ENCODE results near the gene RPL10.

The RPL10 gene

DNA sequence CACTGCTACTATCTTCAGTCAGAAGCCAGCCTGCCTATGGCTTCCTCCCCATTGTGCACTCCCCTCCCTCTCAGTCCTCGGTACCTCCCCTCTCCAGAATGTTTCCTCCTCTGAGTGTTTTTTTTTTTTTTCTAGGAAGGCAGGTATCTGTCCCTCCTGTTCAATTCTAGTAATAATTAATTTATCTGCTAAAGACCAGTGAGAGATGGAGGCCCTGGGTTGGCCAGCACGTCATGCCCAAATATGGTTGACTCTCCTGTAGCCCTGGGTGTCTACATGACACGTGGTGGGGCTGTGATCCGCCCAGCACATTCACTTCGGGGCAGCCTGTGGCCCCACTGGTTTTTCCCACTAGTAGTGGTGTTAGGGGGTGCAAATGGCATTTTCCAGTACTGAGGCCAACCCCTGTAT is 25.6 kb upstream of the RPL10 start:
- H3K9me3 ChIP-seq (ENCODE audit: low read length): no peaks in the 10 kb centered on the region
- H3K9ac ChIP-seq (ENCODE audit: low read length): peak overlapping the region; percentile 96
- H3K27me3 ChIP-seq (ENCODE audit: control insufficient read depth in 1 of 2, insufficient read depth in 2 of 2, low read length in 2 of 2): peaks cover 0 to 4% of the 10 kb centered on the region in 2 donors
- H3K4me3 ChIP-seq (ENCODE audit: low read depth in 1 of 2, low read length in 2 of 2): peak overlapping the region; percentile 83
- H3K4me1 ChIP-seq (ENCODE audit: insufficient read depth, low read length): peaks cover 14% of the 10 kb centered on the region
- H3K36me3 ChIP-seq (ENCODE audit: insufficient read depth, low read length): peaks cover 12% of the 10 kb centered on the region
- H3K27ac ChIP-seq (ENCODE audit: low read depth, low read length): peak overlapping the region; percentile 89

DNA sequence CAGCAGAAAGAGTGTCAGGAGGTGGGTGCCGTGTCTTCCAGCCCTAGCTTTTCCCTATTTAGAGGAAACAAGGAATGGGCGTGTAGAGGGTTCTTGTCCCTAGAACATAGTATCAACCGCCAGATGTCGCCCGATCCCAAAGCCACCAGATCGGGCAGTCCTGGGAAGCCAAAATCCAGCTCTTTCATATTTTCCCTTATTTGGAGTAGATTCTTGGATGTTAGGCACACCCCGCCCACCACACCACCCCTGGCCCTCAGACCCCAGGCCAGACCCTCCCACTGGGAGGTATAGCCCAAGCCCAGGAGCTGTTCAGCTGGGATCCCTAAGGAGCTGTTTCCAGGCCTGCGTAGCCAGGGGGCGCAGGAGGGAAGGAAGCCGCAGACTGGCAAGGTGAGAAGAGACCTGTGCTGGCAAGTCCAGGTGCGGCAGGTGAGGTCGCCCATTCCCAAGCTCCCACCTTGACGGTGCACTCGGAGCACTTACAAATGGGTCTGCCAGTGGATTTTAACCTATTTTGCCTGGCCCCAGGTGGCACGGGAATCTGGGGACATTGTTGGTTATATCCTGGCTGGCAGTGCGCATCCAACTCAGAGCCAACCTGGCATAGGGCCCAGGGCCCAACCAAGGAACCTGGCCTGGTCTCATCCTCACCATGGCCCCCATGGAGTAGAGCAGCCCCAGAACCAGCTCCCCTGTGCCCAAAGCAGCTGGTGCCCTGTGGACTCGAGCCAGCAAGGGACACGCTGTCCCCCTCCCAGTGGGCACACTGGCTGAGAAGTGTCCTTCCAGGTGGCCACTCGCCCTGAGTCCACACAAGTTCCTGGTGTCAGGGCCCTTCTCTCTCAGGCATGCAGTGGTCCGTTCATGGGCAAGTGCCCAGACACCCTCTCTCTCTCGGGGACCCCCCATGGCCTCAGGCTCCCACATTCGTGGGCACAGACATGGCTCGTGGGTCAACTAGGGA is 24.6 kb upstream of the RPL10 start:
- Histone ChIP-seq H3K4me1 (ENCODE audit: insufficient read depth, low read length) (peaks cover 5% of the 10 kb centered on the region), H3K9ac (ENCODE audit: low read length) (peak overlapping the region; percentile 96), H3K9me3 (ENCODE audit: low read length) (no peaks in the 10 kb centered on the region), H3K36me3 (ENCODE audit: insufficient read depth, low read length) (peaks cover 5% of the 10 kb centered on the region), H3K27me3 (ENCODE audit: control insufficient read depth in 1 of 2, insufficient read depth in 2 of 2, low read length in 2 of 2) (peaks cover 0 to 4% of the 10 kb centered on the region in 2 donors), H3K27ac (ENCODE audit: low read depth, low read length) (peak overlapping the region; percentile 89), H3K4me3 (ENCODE audit: low read depth in 1 of 2, low read length in 2 of 2) (peak overlapping the region; percentile 83)

DNA sequence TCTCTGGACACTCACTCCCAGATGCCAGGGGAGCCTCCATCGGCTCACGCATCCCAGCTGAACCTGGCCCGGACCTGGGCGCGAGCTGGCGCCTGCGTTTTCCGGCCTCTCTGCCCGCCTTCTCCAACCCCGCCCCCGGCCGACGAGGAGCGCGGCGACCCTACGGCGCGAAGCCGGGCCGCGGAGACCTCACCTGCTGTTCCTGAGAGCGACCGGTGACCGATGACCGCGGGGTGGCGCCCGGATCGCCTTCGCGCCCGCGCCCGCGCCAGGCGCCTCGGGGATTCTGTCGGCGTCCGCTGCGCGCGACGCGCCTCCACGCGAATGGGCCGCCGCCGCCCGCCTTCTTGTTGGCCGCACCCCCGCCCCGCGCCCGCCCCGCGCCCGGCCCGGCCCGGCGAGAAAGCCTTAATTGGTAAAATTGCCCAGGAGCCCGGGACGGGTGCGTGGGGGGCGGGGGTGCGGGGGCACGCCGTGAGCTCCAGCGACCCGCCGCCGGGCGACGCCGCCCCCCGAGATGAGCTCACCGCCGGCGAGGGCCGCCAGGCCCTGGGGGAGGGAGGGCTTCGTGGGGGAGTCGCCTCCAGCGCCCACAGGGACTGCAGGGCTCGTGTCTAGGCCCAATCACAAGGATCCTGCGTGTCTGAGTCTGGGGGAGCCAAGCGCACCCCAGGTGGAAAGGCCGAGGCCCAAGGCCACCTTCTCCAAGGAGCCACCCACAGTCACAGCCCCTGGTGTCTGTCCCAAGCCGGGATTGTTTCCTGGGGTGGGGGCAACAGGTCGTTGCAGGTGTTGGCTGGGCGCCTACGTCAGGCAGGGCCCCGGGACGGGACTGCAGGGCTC is 23.6 kb upstream of the RPL10 start, which contains the start of gene FLNA:
FLNA (minus strand) TSS at position 322 of the 843 bp plus-strand sequence. CDS start 3,389 bp downstream, outside the sequence.
- Histone ChIP-seq H3K9ac (ENCODE audit: low read length) (peak within 1 kb of the TSS; percentile 96), H3K4me1 (ENCODE audit: insufficient read depth, low read length) (peaks cover 5% of the 10 kb centered on the region), H3K36me3 (ENCODE audit: insufficient read depth, low read length) (peaks cover 5% of the 10 kb centered on the region), H3K9me3 (ENCODE audit: low read length) (no peaks in the 10 kb centered on the region), H3K4me3 (ENCODE audit: low read depth in 1 of 2, low read length in 2 of 2) (peak within 1 kb of the TSS; percentile 83), H3K27me3 (ENCODE audit: control insufficient read depth in 1 of 2, insufficient read depth in 2 of 2, low read length in 2 of 2) (peaks cover 0 to 4% of the 10 kb centered on the region in 2 donors), H3K27ac (ENCODE audit: low read depth, low read length) (peak within 1 kb of the TSS; percentile 89)

DNA sequence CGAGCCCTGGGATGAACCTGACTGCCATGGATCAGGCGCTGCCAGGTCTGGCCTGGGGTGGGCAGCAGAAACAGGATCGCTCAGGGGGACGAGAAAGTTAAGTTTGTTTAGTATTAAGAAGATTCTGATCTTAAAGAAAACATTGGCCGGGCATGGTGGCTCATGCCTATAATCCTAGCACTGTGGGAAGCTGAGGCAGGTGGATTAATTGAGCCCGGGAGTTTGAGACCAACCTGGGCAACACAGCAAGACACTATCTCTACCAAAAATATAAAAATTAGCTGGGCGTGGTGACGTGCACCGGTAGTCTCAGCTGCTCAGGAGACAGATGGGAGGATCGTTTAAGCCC is 23.0 kb upstream of the RPL10 start:
- Histone ChIP-seq H3K9me3 (ENCODE audit: low read length) (no peaks in the 10 kb centered on the region), H3K4me3 (ENCODE audit: low read depth in 1 of 2, low read length in 2 of 2) (peak overlapping the region; percentile 35 to 38), H3K4me1 (ENCODE audit: insufficient read depth, low read length) (peaks cover 5% of the 10 kb centered on the region), H3K27ac (ENCODE audit: low read depth, low read length) (peak overlapping the region; percentile 80), H3K27me3 (ENCODE audit: control insufficient read depth in 1 of 2, insufficient read depth in 2 of 2, low read length in 2 of 2) (peaks cover 0 to 4% of the 10 kb centered on the region in 2 donors), H3K9ac (ENCODE audit: low read length) (peak overlapping the region; percentile 58), H3K36me3 (ENCODE audit: insufficient read depth, low read length) (peaks cover 1% of the 10 kb centered on the region)

DNA sequence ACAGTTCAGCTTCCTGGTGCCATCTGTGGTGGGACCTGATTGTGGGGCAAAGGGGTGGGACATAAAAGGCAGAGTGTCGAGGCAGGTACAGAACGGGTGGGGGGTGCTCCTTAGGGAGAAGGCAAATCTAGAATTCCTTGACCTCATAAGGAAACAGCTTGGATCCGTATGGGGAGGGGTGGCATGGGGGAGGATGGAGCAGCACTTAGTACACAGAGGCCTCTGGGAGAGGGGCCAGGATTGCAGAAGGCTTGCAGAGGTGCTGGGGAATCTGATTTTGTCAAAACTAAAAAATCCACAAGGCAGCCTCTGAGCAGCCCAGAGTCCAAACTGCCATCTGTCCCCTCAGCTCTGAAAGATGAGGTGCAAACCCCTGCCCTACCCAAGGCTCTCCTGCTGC is 21.4 kb upstream of the RPL10 start:
- H3K27me3 ChIP-seq (ENCODE audit: control insufficient read depth in 1 of 2, insufficient read depth in 2 of 2, low read length in 2 of 2): peaks cover 0 to 4% of the 10 kb centered on the region in 2 donors
- peak overlapping the region; percentile 39 for H3K9ac ChIP-seq (ENCODE audit: low read length)
- H3K27ac ChIP-seq (ENCODE audit: low read depth, low read length): peak overlapping the region; percentile 73
- no peaks in the 10 kb centered on the region for H3K9me3 ChIP-seq (ENCODE audit: low read length)
- H3K4me3 ChIP-seq (ENCODE audit: low read depth in 1 of 2, low read length in 2 of 2): no peak overlapping the region
- peaks cover 13% of the 10 kb centered on the region for H3K4me1 ChIP-seq (ENCODE audit: insufficient read depth, low read length)
- H3K36me3 ChIP-seq (ENCODE audit: insufficient read depth, low read length): no peaks in the 10 kb centered on the region

DNA sequence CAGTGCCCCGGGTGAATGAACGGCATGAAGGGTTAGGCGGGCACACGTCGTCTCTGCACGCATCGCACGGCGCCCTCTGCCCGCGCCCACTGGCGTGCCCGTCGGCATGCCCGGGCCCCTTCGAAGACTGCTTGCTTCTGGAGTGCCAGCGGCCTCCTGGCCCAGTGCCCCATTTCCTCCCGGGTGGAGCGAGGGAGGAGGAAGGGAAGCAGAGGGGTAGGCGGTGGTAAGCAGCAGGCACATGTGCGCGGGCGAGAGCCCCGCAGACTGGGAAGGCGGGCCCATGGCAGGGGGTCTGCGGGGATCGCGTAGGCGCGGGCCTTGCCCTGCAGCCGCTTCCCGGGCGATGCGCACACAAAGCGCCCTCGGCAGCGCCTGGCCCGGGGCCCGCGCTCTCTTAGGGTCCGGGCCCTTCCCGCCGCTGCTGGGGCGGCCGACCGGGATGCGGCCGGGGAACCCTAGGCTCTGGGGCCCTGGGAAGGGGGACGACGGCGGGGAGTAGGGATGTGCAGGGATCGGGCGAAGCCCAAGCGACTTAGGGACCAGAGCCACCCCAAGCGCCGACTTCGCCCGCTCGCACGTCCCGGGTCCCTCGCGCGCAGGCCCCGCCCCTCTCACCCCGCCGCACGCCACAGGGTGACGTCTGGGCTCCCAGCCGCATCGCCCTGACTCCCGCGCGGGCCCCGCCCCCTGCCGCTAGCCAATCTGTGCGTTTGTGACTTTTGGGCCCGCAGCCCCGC is 19.9 kb upstream of the RPL10 start:
- Histone ChIP-seq H3K36me3 (ENCODE audit: insufficient read depth, low read length) (no peaks in the 10 kb centered on the region), H3K4me1 (ENCODE audit: insufficient read depth, low read length) (peaks cover 13% of the 10 kb centered on the region), H3K27me3 (ENCODE audit: control insufficient read depth in 1 of 2, insufficient read depth in 2 of 2, low read length in 2 of 2) (no peaks in the 10 kb centered on the region), H3K9me3 (ENCODE audit: low read length) (no peaks in the 10 kb centered on the region), H3K27ac (ENCODE audit: low read depth, low read length) (peak overlapping the region; percentile 73), H3K4me3 (ENCODE audit: low read depth in 1 of 2, low read length in 2 of 2) (peak overlapping the region in 1 of 2 donors; percentile 42), H3K9ac (ENCODE audit: low read length) (no peak overlapping the region)

DNA sequence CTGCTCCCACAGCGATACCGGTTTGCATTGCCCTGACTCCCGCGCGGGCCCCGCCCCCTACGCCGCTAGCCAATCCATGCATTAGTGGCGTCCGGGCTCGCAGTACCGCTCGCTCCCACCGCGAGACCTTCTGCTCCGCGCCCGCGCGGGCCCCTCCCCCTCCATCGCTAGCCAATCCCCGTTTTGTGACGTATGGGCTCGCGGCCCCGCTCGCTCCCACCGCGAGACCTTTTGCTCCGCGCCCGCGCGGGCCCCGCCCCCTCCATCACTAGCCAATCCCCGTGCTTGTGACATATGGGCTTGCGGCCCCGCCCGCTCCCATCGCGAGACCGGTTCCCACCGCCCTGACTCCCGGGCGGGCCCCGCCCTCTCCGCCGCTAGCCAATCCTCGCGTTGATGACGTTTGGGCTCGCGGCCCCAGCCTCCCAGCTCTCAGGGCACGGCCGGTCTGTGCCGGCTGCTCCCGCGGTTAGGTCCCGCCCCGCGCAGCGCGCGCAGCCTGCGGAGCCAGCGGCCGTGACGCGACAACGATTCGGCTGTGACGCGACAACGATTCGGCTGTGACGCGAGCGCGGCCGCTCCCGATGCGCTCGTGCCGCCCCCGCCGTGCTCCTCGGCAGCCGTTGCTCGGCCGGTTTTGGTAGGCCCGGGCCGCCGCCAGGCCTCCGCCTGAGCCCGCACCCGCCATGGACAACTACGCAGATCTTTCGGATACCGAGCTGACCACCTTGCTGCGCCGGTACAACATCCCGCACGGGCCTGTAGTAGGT is 19.2 kb upstream of the RPL10 start, which contains the start of gene EMD:
EMD (plus strand) TSS at position 497 of the 770 bp plus-strand sequence; CDS start at position 687, 190 bp downstream.
- Histone ChIP-seq H3K36me3 (ENCODE audit: insufficient read depth, low read length) (no peaks in the 10 kb centered on the region), H3K27ac (ENCODE audit: low read depth, low read length) (peak within 1 kb of the TSS; percentile 73), H3K4me1 (ENCODE audit: insufficient read depth, low read length) (peaks cover 18% of the 10 kb centered on the region), H3K4me3 (ENCODE audit: low read depth in 1 of 2, low read length in 2 of 2) (peak within 1 kb of the TSS; percentile 60 to 75), H3K9me3 (ENCODE audit: low read length) (no peaks in the 10 kb centered on the region), H3K27me3 (ENCODE audit: control insufficient read depth in 1 of 2, insufficient read depth in 2 of 2, low read length in 2 of 2) (no peaks in the 10 kb centered on the region), H3K9ac (ENCODE audit: low read length) (peak within 1 kb of the TSS; percentile 88)

DNA sequence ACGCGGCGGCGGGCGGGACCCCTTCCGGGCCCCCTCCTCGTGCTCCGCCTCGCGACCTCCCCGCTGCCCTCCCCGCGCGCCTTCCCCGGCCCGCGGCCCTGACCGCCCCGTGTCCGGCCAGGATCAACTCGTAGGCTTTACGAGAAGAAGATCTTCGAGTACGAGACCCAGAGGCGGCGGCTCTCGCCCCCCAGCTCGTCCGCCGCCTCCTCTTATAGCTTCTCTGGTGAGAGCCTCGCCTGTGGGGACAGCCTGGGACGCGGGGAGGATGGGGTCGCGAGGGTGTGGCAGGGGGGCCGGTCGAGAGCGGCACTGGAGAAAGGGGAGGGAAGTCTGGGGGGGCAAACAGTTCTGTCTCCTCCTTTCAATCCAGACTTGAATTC is 18.6 kb upstream of the RPL10 start:
- Histone ChIP-seq H3K4me3 (ENCODE audit: low read depth in 1 of 2, low read length in 2 of 2) (peak overlapping the region; percentile 60 to 75), H3K27ac (ENCODE audit: low read depth, low read length) (peak overlapping the region; percentile 71), H3K9me3 (ENCODE audit: low read length) (no peaks in the 10 kb centered on the region), H3K4me1 (ENCODE audit: insufficient read depth, low read length) (peaks cover 24% of the 10 kb centered on the region), H3K9ac (ENCODE audit: low read length) (peak overlapping the region; percentile 88), H3K36me3 (ENCODE audit: insufficient read depth, low read length) (no peaks in the 10 kb centered on the region), H3K27me3 (ENCODE audit: control insufficient read depth in 1 of 2, insufficient read depth in 2 of 2, low read length in 2 of 2) (peaks cover 0 to 5% of the 10 kb centered on the region in 2 donors)

DNA sequence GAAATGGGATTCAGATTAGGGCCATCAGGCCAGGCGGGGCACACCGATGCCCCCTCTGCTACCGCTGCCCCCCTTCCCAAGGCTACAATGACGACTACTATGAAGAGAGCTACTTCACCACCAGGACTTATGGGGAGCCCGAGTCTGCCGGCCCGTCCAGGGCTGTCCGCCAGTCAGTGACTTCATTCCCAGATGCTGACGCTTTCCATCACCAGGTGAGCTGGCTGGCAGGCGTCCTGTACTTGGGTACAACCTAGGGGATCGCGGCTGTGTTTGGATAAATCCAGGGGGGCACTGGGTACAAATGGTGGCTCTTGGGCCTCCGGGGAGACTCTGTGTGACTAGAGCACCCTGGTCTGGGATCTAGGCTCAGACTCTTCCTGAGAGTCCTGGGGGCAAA is 18.0 kb upstream of the RPL10 start:
- Histone ChIP-seq H3K4me3 (ENCODE audit: low read depth in 1 of 2, low read length in 2 of 2) (peak overlapping the region; percentile 60 to 75), H3K4me1 (ENCODE audit: insufficient read depth, low read length) (peaks cover 25% of the 10 kb centered on the region), H3K9ac (ENCODE audit: low read length) (peak overlapping the region; percentile 88), H3K27me3 (ENCODE audit: control insufficient read depth in 1 of 2, insufficient read depth in 2 of 2, low read length in 2 of 2) (peaks cover 0 to 5% of the 10 kb centered on the region in 2 donors), H3K36me3 (ENCODE audit: insufficient read depth, low read length) (no peaks in the 10 kb centered on the region), H3K27ac (ENCODE audit: low read depth, low read length) (peak overlapping the region; percentile 71), H3K9me3 (ENCODE audit: low read length) (no peaks in the 10 kb centered on the region)

DNA sequence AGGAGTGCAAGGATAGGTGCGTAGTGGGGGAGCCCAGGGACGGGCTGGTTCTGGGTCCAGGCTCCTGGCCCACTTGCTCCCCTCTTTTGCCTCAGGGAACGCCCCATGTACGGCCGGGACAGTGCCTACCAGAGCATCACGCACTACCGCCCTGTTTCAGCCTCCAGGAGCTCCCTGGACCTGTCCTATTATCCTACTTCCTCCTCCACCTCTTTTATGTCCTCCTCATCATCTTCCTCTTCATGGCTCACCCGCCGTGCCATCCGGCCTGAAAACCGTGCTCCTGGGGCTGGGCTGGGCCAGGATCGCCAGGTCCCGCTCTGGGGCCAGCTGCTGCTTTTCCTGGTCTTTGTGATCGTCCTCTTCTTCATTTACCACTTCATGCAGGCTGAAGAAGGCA is 17.4 kb upstream of the RPL10 start:
- Histone ChIP-seq H3K4me3 (ENCODE audit: low read depth in 1 of 2, low read length in 2 of 2) (peak overlapping the region in 1 of 2 donors; percentile 75), H3K36me3 (ENCODE audit: insufficient read depth, low read length) (no peaks in the 10 kb centered on the region), H3K4me1 (ENCODE audit: insufficient read depth, low read length) (peaks cover 25% of the 10 kb centered on the region), H3K27ac (ENCODE audit: low read depth, low read length) (peak overlapping the region; percentile 71), H3K9ac (ENCODE audit: low read length) (peak overlapping the region; percentile 88), H3K9me3 (ENCODE audit: low read length) (no peaks in the 10 kb centered on the region), H3K27me3 (ENCODE audit: control insufficient read depth in 1 of 2, insufficient read depth in 2 of 2, low read length in 2 of 2) (peaks cover 0 to 5% of the 10 kb centered on the region in 2 donors)
